ENCODE data around the gene SAMMSON. TPM values are rescaled to one million over a fixed set of nuclear protein-coding genes. Genes with fewer than 3 reads are reported as not detected.

Gene SAMMSON
- not detected in 2 replicates for total RNA-seq (2013; cell fraction: nucleolus; rRNA removed)
- total RNA-seq (2014; rRNA removed) (not detected in 2 replicates), total RNA-seq (2014; rRNA removed; fragmentation: Illumina TruSeq; extraction: Trizol) (not detected in 2 replicates), total RNA-seq (2021) (not detected in 2 replicates), polyA plus RNA-seq (2011; rRNA removed) (not detected in 2 replicates), polyA plus RNA-seq (2014; fragmentation: Illumina TruSeq; extraction: Trizol) (not detected in 2 replicates), polyA plus RNA-seq (2014; fragmentation: Nextera tagmentation; extraction: Ambion mirVana) (not detected), polyA plus RNA-seq (2014; rRNA removed) (not detected in 2 replicates), polyA plus RNA-seq (2016; fragmentation: Nextera tagmentation; extraction: Ambion mirVana) (not detected), polyA minus RNA-seq (2011; rRNA and poly(A)+ RNA removed) (not detected in 2 replicates), Bru-seq, nascent RNA (percentile 0 among the genes with signal in this experiment), BruChase-seq, experiment 1, labeled RNA remaining after a 6-hour chase (percentile 0 among the genes with signal in this experiment), BruChase-seq, experiment 2, labeled RNA remaining after a 2-hour chase (percentile 0 among the genes with signal in this experiment)
- not detected for polyA plus RNA-seq (2011; ENCODE audit: low read depth)
- not detected in 2 replicates for polyA plus RNA-seq (2011; cell fraction: cytosol; rRNA removed)
- not detected in 2 replicates for polyA plus RNA-seq (2011; cell fraction: nucleus; rRNA removed)
- not detected in 2 replicates for polyA plus RNA-seq (2012)
- not detected in 2 replicates for polyA minus RNA-seq (2011; cell fraction: cytosol; rRNA and poly(A)+ RNA removed)
- not detected in 2 replicates for polyA minus RNA-seq (2011; cell fraction: nucleus; rRNA and poly(A)+ RNA removed)
- long read RNA-seq, experiment 1 = 0 reads
- long read RNA-seq, experiment 2, partial matches to known transcripts = 0 of 2 reads
- long read RNA-seq, experiment 2, other reads (novel, unspliced or antisense) = 2 of 2 reads

DNA sequence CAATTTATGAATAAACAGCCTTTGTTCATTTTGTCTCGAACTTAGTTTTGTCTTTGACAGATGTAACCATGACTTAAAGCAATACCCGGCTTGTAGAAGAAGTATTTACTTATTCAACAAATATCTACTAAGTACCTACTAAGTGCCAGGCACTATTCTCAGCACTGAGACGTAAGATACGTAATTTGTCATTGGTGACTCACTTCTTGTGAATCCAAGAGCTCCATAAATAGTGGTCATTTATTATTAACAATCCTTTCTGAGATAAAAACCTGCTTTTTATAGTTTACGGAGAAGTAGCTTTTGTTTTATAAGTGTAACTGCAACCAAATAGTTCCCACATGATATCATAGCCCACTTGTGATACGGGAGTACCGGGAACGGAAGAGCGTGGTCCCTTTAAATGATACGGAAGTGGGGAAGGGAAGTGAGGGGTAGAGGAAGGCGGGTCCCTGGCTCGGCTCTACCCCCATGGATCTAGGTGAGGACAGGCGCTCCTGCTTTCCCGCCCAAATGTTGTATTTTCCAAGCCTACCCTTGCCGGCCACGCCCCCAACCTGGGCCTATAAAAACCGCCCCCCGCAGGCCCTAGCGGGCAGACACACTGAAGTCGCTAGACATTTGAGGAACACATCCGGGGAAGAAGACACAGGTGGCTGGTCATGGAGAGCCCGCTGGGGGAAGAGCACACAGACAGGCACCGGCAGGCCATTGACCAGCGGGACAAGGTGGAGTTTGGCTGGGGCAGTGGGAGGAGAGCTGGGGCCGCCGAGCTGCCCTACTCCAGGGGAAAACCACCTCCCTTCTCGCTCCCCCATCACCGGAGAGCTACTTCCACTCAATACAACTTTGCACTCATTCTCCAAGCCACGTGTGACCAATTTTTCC is at the start of gene SAMMSON:
SAMMSON (plus strand) TSS at position 594 of the 888 bp plus-strand sequence.
- SMC1A ChIA-PET (ENCODE audit: uncharacterized antibody, unreplicated experiment) = no interaction called here
- WGBS (ENCODE audit: insufficient coverage, insufficient replicate concordance, low lambda C conversion rate, missing lambda C conversion rate) = 60% methylated on average over 27 of the region's 29 CpGs
- H3K4me1 ChIP-seq (ENCODE audit: control insufficient read depth, insufficient read depth, low read length) = no peaks in the 10 kb centered on the region
- in situ Hi-C loops (cut with MboI) = no loop called here
- RAD21 ChIA-PET (ENCODE audit: unreplicated experiment) = no interaction called here
- CTCF ChIA-PET = no interaction called here
- ATAC-seq = no peak
- no peak for FAIRE-seq
- no peaks in the 10 kb centered on the region for H3K9me3 ChIP-seq (replicated peaks; ENCODE audit: control insufficient read depth, insufficient read depth, low read length)
- POLR2A ChIA-PET = no interaction called here
- no peaks in the 10 kb centered on the region; a peak in 1 of 4 replicates for H3K27me3 ChIP-seq (replicated peaks in 1 of 2; ENCODE audit: control insufficient read depth in 2 of 2, insufficient read depth in 2 of 2, low read length in 1 of 2)
- DNase-seq (ENCODE audit: low read depth, low spot score) = no peak
- no peak within 1 kb of the TSS for H3K9ac ChIP-seq (ENCODE audit: control insufficient read depth, insufficient read depth, low read length)
- no peak within 1 kb of the TSS for H3K4me2 ChIP-seq (ENCODE audit: control insufficient read depth, insufficient read depth)
- no TSS peak for BruUV-seq (replicated peaks)
- no peak within 1 kb of the TSS for H2AFZ ChIP-seq (ENCODE audit: control insufficient read depth, low read depth, low read length)
- no peak within 1 kb of the TSS for H3K4me3 ChIP-seq
- H3K79me2 ChIP-seq (ENCODE audit: control insufficient read depth, insufficient read depth, low read length) = no peaks in the 10 kb centered on the region
- H4K20me1 ChIP-seq (ENCODE audit: control insufficient read depth, insufficient read depth) = no peaks in the 10 kb centered on the region
- intact Hi-C loops (cut with micrococcal nuclease; ENCODE audit: unreplicated experiment) = no loop called here
- no peak within 1 kb of the TSS for H3K27ac ChIP-seq (ENCODE audit: control insufficient read depth, insufficient read depth)
- no peaks in the 10 kb centered on the region for H3K36me3 ChIP-seq (ENCODE audit: control insufficient read depth in 2 of 2, insufficient read depth in 2 of 2, low read length in 1 of 2)
- TF ChIP-seq NFXL1 (IDR thresholded peaks at IDR 0.05; ENCODE audit: borderline replicate concordance) (no peak), YBX1 (IDR thresholded peaks at IDR 0.05) (no peak), PAX5 (IDR thresholded peaks at IDR 0.05; ENCODE audit: borderline replicate concordance, low read depth, low read length) (no peak), TCF12 (IDR thresholded peaks at IDR 0.05; ENCODE audit: low read depth, low read length) (no peak), PAX8 (IDR thresholded peaks at IDR 0.05) (no peak), NR2F1 (conservative IDR thresholded peaks at IDR 0.05) (no peak), TARDBP (IDR thresholded peaks at IDR 0.05; ENCODE audit: borderline replicate concordance) (no peak), KAT2A (conservative IDR thresholded peaks at IDR 0.05; ENCODE audit: control insufficient read depth, low read depth, low read length) (no peak), EP300 (IDR thresholded peaks at IDR 0.05; ENCODE audit: borderline replicate concordance in 1 of 2, control insufficient read depth in 1 of 2, low read depth in 2 of 2, low read length in 2 of 2) (no peak), POLR2AphosphoS5 (IDR thresholded peaks at IDR 0.05; ENCODE audit: low read length) (no peak), FOS (IDR thresholded peaks at IDR 0.05; ENCODE audit: borderline replicate concordance, extremely low read depth, insufficient read length) (no peak)
- TF ChIP-seq, protein P1, sequence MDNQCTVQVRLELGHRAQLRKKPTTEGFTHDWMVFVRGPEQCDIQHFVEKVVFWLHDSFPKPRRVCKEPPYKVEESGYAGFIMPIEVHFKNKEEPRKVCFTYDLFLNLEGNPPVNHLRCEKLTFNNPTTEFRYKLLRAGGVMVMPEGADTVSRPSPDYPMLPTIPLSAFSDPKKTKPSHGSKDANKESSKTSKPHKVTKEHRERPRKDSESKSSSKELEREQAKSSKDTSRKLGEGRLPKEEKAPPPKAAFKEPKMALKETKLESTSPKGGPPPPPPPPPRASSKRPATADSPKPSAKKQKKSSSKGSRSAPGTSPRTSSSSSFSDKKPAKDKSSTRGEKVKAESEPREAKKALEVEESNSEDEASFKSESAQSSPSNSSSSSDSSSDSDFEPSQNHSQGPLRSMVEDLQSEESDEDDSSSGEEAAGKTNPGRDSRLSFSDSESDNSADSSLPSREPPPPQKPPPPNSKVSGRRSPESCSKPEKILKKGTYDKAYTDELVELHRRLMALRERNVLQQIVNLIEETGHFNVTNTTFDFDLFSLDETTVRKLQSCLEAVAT (IDR thresholded peaks at IDR 0.05) = no peak
- TF ChIP-seq, protein P2, sequence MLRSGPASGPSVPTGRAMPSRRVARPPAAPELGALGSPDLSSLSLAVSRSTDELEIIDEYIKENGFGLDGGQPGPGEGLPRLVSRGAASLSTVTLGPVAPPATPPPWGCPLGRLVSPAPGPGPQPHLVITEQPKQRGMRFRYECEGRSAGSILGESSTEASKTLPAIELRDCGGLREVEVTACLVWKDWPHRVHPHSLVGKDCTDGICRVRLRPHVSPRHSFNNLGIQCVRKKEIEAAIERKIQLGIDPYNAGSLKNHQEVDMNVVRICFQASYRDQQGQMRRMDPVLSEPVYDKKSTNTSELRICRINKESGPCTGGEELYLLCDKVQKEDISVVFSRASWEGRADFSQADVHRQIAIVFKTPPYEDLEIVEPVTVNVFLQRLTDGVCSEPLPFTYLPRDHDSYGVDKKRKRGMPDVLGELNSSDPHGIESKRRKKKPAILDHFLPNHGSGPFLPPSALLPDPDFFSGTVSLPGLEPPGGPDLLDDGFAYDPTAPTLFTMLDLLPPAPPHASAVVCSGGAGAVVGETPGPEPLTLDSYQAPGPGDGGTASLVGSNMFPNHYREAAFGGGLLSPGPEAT (IDR thresholded peaks at IDR 0.05; ENCODE audit: low read depth) = no peak

Measured in GM12878 (cell line).